HUES6 (cell line): ENCODE data around the gene MEI4.

Source experiments
- H3K27ac ChIP-seq: 2 replicates; pipeline ENCODE4 v1.7.0; 2013; ENCODE audit warnings: low read depth, mild to moderate bottlenecking, low read length, inconsistent platforms
- H3K27me3 ChIP-seq: 2 replicates; pipeline ENCODE4 v1.6.1; 2013; ENCODE audit warnings: low read length; ENCODE audit not compliant: control insufficient read depth, insufficient read depth
- H3K36me3 ChIP-seq: 2 replicates; pipeline ENCODE4 v1.6.1; 2013; ENCODE audit warnings: low read length; ENCODE audit not compliant: control insufficient read depth, insufficient read depth
- H3K4me1 ChIP-seq: 2 replicates; pipeline ENCODE4 v1.6.1; 2013; ENCODE audit warnings: low read length; ENCODE audit not compliant: control insufficient read depth, insufficient read depth
- H3K4me3 ChIP-seq: 2 replicates; pipeline ENCODE4 v1.5.1; 2013; ENCODE audit warnings: low read depth, low read length
- H3K9ac ChIP-seq: one replicate; pipeline ENCODE4 v1.6.1; 2013; ENCODE audit warnings: mild to moderate bottlenecking, low read length
- H3K9me3 ChIP-seq: 2 replicates; pipeline ENCODE4 v1.6.1; 2013; ENCODE audit warnings: low read depth, low read length; ENCODE audit not compliant: control insufficient read depth, insufficient read depth

The MEI4 gene

DNA sequence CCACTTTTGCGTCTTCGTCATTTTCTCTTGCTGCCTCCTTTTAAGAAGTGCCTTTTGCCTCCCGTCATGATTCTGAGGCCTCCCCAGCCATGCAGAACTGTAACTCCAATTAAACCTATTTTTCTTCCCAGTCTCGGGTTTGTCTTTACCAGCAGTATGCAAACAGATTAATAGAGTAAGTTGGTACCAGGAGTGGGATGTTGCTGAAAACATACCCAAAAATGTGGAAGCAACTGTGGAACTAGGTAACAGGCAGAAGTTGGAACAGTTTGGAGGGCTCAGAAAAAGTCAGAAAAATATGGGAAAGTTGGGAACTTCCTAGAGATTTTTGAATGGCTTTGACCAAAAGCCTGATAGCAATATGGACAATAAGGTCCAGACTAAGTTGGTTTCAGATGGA is 309.2 kb downstream of the MEI4 start:
- Histone ChIP-seq H3K27me3 (no peaks in the 10 kb centered on the region), H3K4me3 (no peak overlapping the region), H3K36me3 (no peaks in the 10 kb centered on the region), H3K4me1 (no peaks in the 10 kb centered on the region), H3K9me3 (peaks cover 27% of the 10 kb centered on the region), H3K9ac (no peak overlapping the region), H3K27ac (no peak overlapping the region)

- Histone ChIP-seq H3K4me3 (no peak overlapping the region), H3K9me3 (peaks cover 27% of the 10 kb centered on the region)
Measured at GRCh38 chr6:77965449-77965848, 312.6 kb downstream of the MEI4 start.

GRCh38 chr6:77972334-77972733 is 319.5 kb downstream of the MEI4 start:
- H3K4me3 ChIP-seq: no peak overlapping the region
- H3K9ac ChIP-seq: no peak overlapping the region
- H3K36me3 ChIP-seq: no peaks in the 10 kb centered on the region
- H3K4me1 ChIP-seq: no peaks in the 10 kb centered on the region
- no peak overlapping the region for H3K27ac ChIP-seq
- H3K9me3 ChIP-seq: no peaks in the 10 kb centered on the region; the same call in 1 of the 2 replicates
- no peaks in the 10 kb centered on the region for H3K27me3 ChIP-seq

More at GRCh38 chr6:77965449-77965848, 312.6 kb downstream of the MEI4 start:
- Histone ChIP-seq H3K9ac (no peak overlapping the region), H3K4me1 (no peaks in the 10 kb centered on the region), H3K36me3 (no peaks in the 10 kb centered on the region), H3K27ac (no peak overlapping the region), H3K27me3 (no peaks in the 10 kb centered on the region)
